Left lung (tissue), 10 donors: ENCODE data around the gene FAM241A. TPM values are rescaled to one million over a fixed set of nuclear protein-coding genes. Genes with fewer than 3 reads are reported as not detected.
A peak's percentile ranks its signal among the peaks of the same experiment; 100 is the strongest.

Experiments used
- ATAC-seq: fragments of 200-7000 bp; cut with Tn5 transposase; one replicate; pipeline ENCODE4 v1.9.1; 2020; ENCODE audit warnings: moderate library complexity
- DNase-seq, 4 donors: peaks; one replicate each; pipeline ENCODE4 v3.0.0-alpha.2; 2013 to 2020
- H3K27ac ChIP-seq, 2 donors: fragments of 200-600 bp; sonication (generic) in 1 of 2; one replicate each; pipeline versions ENCODE4 v1.5.0 to v1.8.0; 2020 to 2021
- H3K27me3 ChIP-seq, 2 donors: fragments of 200-600 bp; sonication (generic) in 1 of 2; one replicate each; pipeline versions ENCODE4 v1.5.0 to v1.8.0; 2020 to 2021
- H3K36me3 ChIP-seq, 2 donors: fragments of 200-600 bp; sonication (generic) in 1 of 2; one replicate each; pipeline versions ENCODE4 v1.5.0 to v1.8.0; 2020 to 2021
- H3K4me1 ChIP-seq, 2 donors: fragments of 200-600 bp; one replicate each; pipeline ENCODE4 v1.8.0; 2021
- H3K4me3 ChIP-seq, 2 donors: fragments of 200-600 bp; sonication (generic) in 1 of 2; one replicate each; pipeline versions ENCODE4 v1.5.0 to v1.8.0; 2020 to 2021; ENCODE audit warnings: mild to moderate bottlenecking in 1 of 2
- H3K9me3 ChIP-seq, 2 donors: fragments of 200-600 bp; sonication (generic) in 1 of 2; one replicate each; pipeline versions ENCODE4 v1.5.0 to v1.8.0; 2020 to 2021
- intact Hi-C, 2 donors: fragments of 100-400 bp; cut with DNase I; formaldehyde crosslinking; loops; one replicate each; pipeline versions ENCODE4 v1.11.2 to v1.14.2; 2022
- polyA plus RNA-seq, 6 donors: library from polyadenylated mRNA; unstranded; fragments of 120-200 nt; gene quantifications; one replicate each; pipeline ENCODE4 v1.2.1, GENCODE V29; 2013; ENCODE audit not compliant: insufficient read length in 6 of 6
- total RNA-seq, 2 donors: library from RNA; stranded (reverse); fragmentation: NEBNext Ultra II Directional; extraction: Animal tissue kit (Norgen Biotek cat#: 25700); gene quantifications; one replicate each; pipeline ENCODE4 v1.2.1, GENCODE V29; 2021
- TF ChIP-seq, protein P1 (sequence below), 2 donors: fragments of 200-600 bp; sonication (generic) in 1 of 2; IDR thresholded peaks; one replicate each; pipeline versions ENCODE4 v1.5.0 to v1.8.0; 2021; ENCODE audit warnings: antibody characterized with exemption in 2 of 2
- donor health status: DM: no; HTN: yes; CAD: no.
- donor health status: DM: no; HTN: no; CAD: no.

The FAM241A gene
- total and polyA plus RNA-seq, 8 donors, result 2.6 to 5.0 (median 3.0) TPM

DNA sequence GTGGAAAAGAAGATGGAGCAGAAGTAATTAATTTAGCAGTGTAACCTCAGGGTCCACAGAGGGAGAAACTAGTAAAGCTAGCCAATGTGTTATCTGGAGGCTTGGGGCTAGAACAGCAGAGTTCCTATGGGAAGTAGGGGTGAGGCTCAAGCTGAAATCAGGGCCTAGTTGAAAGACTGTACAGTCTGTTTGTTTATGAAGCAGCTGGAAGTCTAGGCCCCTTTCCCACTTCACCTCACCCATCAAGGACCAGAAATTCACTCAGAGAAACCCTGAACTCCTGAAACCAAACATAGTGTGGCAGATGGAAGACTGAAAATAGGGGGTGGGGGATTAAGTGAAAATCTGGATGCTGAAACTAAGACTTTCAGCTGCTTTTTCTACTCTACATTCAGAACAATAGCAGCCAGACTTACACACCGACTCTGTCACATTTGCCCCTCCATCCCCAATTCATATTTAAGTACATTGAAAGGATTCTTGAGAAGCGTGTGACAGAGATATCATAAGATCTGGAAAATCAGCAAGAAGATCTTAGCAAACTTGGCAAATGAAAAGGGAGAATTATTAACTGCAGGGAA lies 32.6 kb upstream of the FAM241A start:
- Histone ChIP-seq H3K27me3 (no peaks in the 10 kb centered on the region), H3K4me1 (peaks cover 0 to 18% of the 10 kb centered on the region in 2 donors), H3K9me3 (no peaks in the 10 kb centered on the region), H3K36me3 (no peaks in the 10 kb centered on the region), H3K4me3 (no peak overlapping the region), H3K27ac (peak overlapping the region; percentile 42 to 52)
- ATAC-seq (peak; percentile 50), DNase-seq (no peak)
- intact Hi-C loops, result no loop called here
- TF ChIP-seq, protein P1, sequence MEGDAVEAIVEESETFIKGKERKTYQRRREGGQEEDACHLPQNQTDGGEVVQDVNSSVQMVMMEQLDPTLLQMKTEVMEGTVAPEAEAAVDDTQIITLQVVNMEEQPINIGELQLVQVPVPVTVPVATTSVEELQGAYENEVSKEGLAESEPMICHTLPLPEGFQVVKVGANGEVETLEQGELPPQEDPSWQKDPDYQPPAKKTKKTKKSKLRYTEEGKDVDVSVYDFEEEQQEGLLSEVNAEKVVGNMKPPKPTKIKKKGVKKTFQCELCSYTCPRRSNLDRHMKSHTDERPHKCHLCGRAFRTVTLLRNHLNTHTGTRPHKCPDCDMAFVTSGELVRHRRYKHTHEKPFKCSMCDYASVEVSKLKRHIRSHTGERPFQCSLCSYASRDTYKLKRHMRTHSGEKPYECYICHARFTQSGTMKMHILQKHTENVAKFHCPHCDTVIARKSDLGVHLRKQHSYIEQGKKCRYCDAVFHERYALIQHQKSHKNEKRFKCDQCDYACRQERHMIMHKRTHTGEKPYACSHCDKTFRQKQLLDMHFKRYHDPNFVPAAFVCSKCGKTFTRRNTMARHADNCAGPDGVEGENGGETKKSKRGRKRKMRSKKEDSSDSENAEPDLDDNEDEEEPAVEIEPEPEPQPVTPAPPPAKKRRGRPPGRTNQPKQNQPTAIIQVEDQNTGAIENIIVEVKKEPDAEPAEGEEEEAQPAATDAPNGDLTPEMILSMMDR (IDR thresholded peaks at IDR 0.05), result no peak

DNA sequence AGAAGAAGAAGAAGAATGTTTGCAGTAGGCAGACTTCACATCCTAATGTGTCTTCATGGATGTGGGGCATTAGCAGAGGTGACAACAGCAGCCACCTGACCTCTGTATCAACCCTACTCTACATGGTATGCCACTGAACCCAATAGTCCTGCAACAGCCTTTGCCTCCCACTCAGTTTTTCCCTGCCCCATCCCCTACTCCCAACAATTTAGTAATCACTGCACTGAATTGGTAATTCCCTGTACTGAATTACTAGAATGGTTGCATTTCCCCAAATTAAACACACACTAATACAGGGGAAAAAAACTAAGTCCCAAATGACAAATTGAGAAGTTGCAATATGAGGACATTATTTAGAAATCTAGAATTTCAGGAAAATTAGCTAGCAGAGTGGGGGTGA lies 31.4 kb upstream of the FAM241A start:
- Histone ChIP-seq H3K36me3 (no peaks in the 10 kb centered on the region), H3K9me3 (no peaks in the 10 kb centered on the region), H3K27ac (peak overlapping the region in 1 of 2 donors; percentile 36), H3K27me3 (no peaks in the 10 kb centered on the region), H3K4me1 (peaks cover 0 to 18% of the 10 kb centered on the region in 2 donors), H3K4me3 (no peak overlapping the region)
- TF ChIP-seq, protein P1 (IDR thresholded peaks at IDR 0.05), result no peak
- no peak for DNase-seq
- no peak for ATAC-seq
- intact Hi-C loops, result no loop called here

DNA sequence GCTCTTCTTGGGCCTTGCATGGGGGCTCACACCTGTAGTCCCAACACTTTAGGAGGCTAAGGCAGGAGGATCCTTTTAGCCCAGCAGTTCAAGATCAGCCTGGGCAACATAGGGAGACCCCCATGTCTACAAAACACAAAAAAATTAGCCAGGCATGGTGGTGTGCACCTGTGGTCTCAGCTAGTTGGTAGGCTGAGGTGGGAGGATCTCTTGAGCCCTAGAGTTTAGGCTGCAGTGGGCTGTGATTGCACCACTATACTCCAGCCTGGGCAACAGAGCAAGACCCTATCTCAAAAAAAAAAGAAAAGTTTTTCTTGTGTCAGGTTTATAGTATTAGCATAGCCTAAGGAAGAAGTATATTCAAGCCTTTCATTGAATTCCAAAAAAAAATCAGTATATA lies 30.8 kb upstream of the FAM241A start:
- no peak overlapping the region for H3K27ac ChIP-seq
- no peak overlapping the region for H3K4me3 ChIP-seq
- H3K36me3 ChIP-seq, result no peaks in the 10 kb centered on the region
- H3K27me3 ChIP-seq, result no peaks in the 10 kb centered on the region
- peaks cover 0 to 14% of the 10 kb centered on the region in 2 donors for H3K4me1 ChIP-seq
- no peak for ATAC-seq
- DNase-seq, result no peak
- intact Hi-C loops, result no loop called here
- TF ChIP-seq, protein P1 (IDR thresholded peaks at IDR 0.05), result no peak
- no peaks in the 10 kb centered on the region for H3K9me3 ChIP-seq

- intact Hi-C loops, result no loop called here
- no peak for DNase-seq
- H3K27me3 ChIP-seq, result no peaks in the 10 kb centered on the region
- TF ChIP-seq, protein P1 (IDR thresholded peaks at IDR 0.05), result no peak
- no peaks in the 10 kb centered on the region for H3K36me3 ChIP-seq
- H3K27ac ChIP-seq, result no peak overlapping the region
- H3K4me3 ChIP-seq, result no peak overlapping the region
- H3K9me3 ChIP-seq, result no peaks in the 10 kb centered on the region
- ATAC-seq, result no peak
- no peaks in the 10 kb centered on the region for H3K4me1 ChIP-seq
These were observed 26.4 kb upstream of the FAM241A start for GRCh38 chr4:112118742-112119352.

DNA sequence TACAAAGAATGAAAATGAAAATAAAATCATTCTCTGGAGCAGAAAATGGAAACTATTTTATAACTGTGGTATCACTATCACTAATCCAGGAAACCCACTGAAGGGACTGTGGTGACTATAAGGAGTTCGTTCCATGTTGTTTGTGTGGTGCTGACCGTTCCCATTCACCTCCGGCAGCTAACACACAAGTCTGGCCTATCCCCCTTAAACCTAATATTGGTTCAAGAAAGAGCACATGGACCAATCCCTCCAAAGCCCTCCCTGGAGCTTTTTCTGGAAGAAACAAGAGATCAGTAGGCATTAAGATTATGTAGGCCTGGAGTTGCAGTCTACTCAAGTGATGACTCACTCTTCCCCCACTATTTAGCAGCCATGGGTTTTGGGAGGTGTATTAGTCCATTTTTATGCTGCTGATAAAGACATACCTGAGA lies 25.9 kb upstream of the FAM241A start:
- Histone ChIP-seq H3K27me3 (no peaks in the 10 kb centered on the region), H3K4me3 (no peak overlapping the region), H3K27ac (no peak overlapping the region), H3K36me3 (no peaks in the 10 kb centered on the region), H3K4me1 (no peaks in the 10 kb centered on the region), H3K9me3 (no peaks in the 10 kb centered on the region)
- intact Hi-C loops, result no loop called here
- DNase-seq, result no peak
- no peak for ATAC-seq
- TF ChIP-seq, protein P1 (IDR thresholded peaks at IDR 0.05), result no peak
